ENCODE results near the gene ZFPM1.

The ZFPM1 gene

GRCh38 chr16:88415713-88416323, 37.3 kb upstream of the ZFPM1 start:
- Histone ChIP-seq H2BK12ac (ENCODE audit: low read length) (no peak overlapping the region), H3K4me3 (ENCODE audit: low read depth, low read length) (no peak overlapping the region), H3K23ac (ENCODE audit: low read length) (no peak overlapping the region), H2BK120ac (ENCODE audit: insufficient read depth, low read length, poor library complexity) (no peak overlapping the region), H3K4me2 (ENCODE audit: low read length) (no peak overlapping the region), H3K14ac (ENCODE audit: low read length) (no peak overlapping the region), H3K18ac (ENCODE audit: low read length) (no peak overlapping the region), H3K4ac (ENCODE audit: low read depth, low read length) (no peak overlapping the region), H3K36me3 (ENCODE audit: control insufficient read depth in 1 of 2, insufficient read depth in 2 of 2, low read length in 2 of 2) (no peaks in the 10 kb centered on the region), H4K8ac (ENCODE audit: low read depth, low read length) (no peak overlapping the region), H3K27ac (ENCODE audit: low read depth, low read length) (no peak overlapping the region), H2BK5ac (ENCODE audit: low read depth, low read length, poor library complexity) (no peak overlapping the region), H2AK5ac (ENCODE audit: low read length) (no peak overlapping the region), H3K9ac (ENCODE audit: low read length) (no peak overlapping the region), H3K4me1 (ENCODE audit: control insufficient read depth in 1 of 2, insufficient read depth in 2 of 2, low read length in 2 of 2) (no peaks in the 10 kb centered on the region), H2AFZ (ENCODE audit: insufficient read depth, low read length, poor library complexity) (no peak overlapping the region), H3K79me2 (ENCODE audit: control insufficient read depth, insufficient read depth, low read length, poor library complexity) (no peaks in the 10 kb centered on the region), H3K79me1 (ENCODE audit: low read length) (no peaks in the 10 kb centered on the region), H4K12ac (ENCODE audit: low read depth, low read length) (no peak overlapping the region), H3K9me3 (ENCODE audit: insufficient read depth, low read depth, low read length) (no peaks in the 10 kb centered on the region), H4K91ac (ENCODE audit: low read depth, low read length) (no peak overlapping the region), H3K27me3 (ENCODE audit: insufficient read depth, low read length) (no peaks in the 10 kb centered on the region)
- no CpG with 5 or more reads among the region's 29 CpGs for WGBS (ENCODE audit: extremely low coverage, insufficient coverage, insufficient read length)
- no peak for DNase-seq

DNA sequence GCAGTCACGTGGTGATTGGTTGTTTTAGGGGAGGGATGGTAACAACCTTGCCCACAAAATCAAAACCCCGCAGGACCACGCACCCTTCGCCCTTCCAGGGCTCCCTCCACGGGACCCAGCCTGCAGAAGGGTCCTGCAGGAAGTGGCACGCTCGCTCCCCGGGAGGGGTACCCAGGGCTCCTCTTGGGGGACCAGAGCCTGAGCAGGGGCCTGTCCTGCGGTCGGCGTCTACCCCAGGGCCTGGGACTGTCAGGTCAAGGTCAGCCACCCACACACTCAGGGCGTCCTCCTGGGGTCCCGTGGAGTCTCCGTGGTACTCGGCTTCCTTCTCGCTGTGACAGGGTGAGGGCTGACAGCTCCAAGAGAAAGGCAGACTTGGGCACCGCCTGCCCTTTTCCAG, 36.4 kb upstream of the ZFPM1 start:
- Histone ChIP-seq H3K4me1 (ENCODE audit: control insufficient read depth in 1 of 2, insufficient read depth in 2 of 2, low read length in 2 of 2) (no peaks in the 10 kb centered on the region), H4K12ac (ENCODE audit: low read depth, low read length) (no peak overlapping the region), H2BK120ac (ENCODE audit: insufficient read depth, low read length, poor library complexity) (no peak overlapping the region), H3K14ac (ENCODE audit: low read length) (no peak overlapping the region), H3K4me3 (ENCODE audit: low read depth, low read length) (no peak overlapping the region), H3K9me3 (ENCODE audit: insufficient read depth, low read depth, low read length) (no peaks in the 10 kb centered on the region), H2AK5ac (ENCODE audit: low read length) (no peak overlapping the region), H3K4ac (ENCODE audit: low read depth, low read length) (no peak overlapping the region), H2BK5ac (ENCODE audit: low read depth, low read length, poor library complexity) (no peak overlapping the region), H3K36me3 (ENCODE audit: control insufficient read depth in 1 of 2, insufficient read depth in 2 of 2, low read length in 2 of 2) (no peaks in the 10 kb centered on the region), H2BK12ac (ENCODE audit: low read length) (no peak overlapping the region), H3K79me2 (ENCODE audit: control insufficient read depth, insufficient read depth, low read length, poor library complexity) (no peaks in the 10 kb centered on the region), H3K4me2 (ENCODE audit: low read length) (no peak overlapping the region), H3K23ac (ENCODE audit: low read length) (no peak overlapping the region), H3K79me1 (ENCODE audit: low read length) (no peaks in the 10 kb centered on the region), H4K91ac (ENCODE audit: low read depth, low read length) (no peak overlapping the region), H3K27ac (ENCODE audit: low read depth, low read length) (no peak overlapping the region), H4K8ac (ENCODE audit: low read depth, low read length) (no peak overlapping the region), H2AFZ (ENCODE audit: insufficient read depth, low read length, poor library complexity) (no peak overlapping the region), H3K18ac (ENCODE audit: low read length) (no peak overlapping the region), H3K9ac (ENCODE audit: low read length) (no peak overlapping the region), H3K27me3 (ENCODE audit: insufficient read depth, low read length) (no peaks in the 10 kb centered on the region)
- WGBS (ENCODE audit: extremely low coverage, insufficient coverage, insufficient read length) = no CpG with 5 or more reads among the region's 17 CpGs
- no peak for DNase-seq

- Histone ChIP-seq H2BK5ac (ENCODE audit: low read depth, low read length, poor library complexity) (no peak overlapping the region), H2BK120ac (ENCODE audit: insufficient read depth, low read length, poor library complexity) (no peak overlapping the region), H3K27ac (ENCODE audit: low read depth, low read length) (no peak overlapping the region), H4K8ac (ENCODE audit: low read depth, low read length) (no peak overlapping the region), H3K4me2 (ENCODE audit: low read length) (no peak overlapping the region), H3K4ac (ENCODE audit: low read depth, low read length) (no peak overlapping the region), H3K9me3 (ENCODE audit: insufficient read depth, low read depth, low read length) (no peaks in the 10 kb centered on the region), H3K4me3 (ENCODE audit: low read depth, low read length) (no peak overlapping the region), H2AK5ac (ENCODE audit: low read length) (no peak overlapping the region), H3K14ac (ENCODE audit: low read length) (no peak overlapping the region), H4K12ac (ENCODE audit: low read depth, low read length) (no peak overlapping the region), H3K79me2 (ENCODE audit: control insufficient read depth, insufficient read depth, low read length, poor library complexity) (no peaks in the 10 kb centered on the region), H3K4me1 (ENCODE audit: control insufficient read depth in 1 of 2, insufficient read depth in 2 of 2, low read length in 2 of 2) (no peaks in the 10 kb centered on the region), H3K18ac (ENCODE audit: low read length) (no peak overlapping the region), H3K23ac (ENCODE audit: low read length) (no peak overlapping the region), H2BK12ac (ENCODE audit: low read length) (no peak overlapping the region), H2AFZ (ENCODE audit: insufficient read depth, low read length, poor library complexity) (no peak overlapping the region), H3K79me1 (ENCODE audit: low read length) (no peaks in the 10 kb centered on the region), H3K9ac (ENCODE audit: low read length) (no peak overlapping the region), H3K36me3 (ENCODE audit: control insufficient read depth in 1 of 2, insufficient read depth in 2 of 2, low read length in 2 of 2) (no peaks in the 10 kb centered on the region), H3K27me3 (ENCODE audit: insufficient read depth, low read length) (no peaks in the 10 kb centered on the region), H4K91ac (ENCODE audit: low read depth, low read length) (no peak overlapping the region)
- WGBS (ENCODE audit: extremely low coverage, insufficient coverage, insufficient read length) = no CpG with 5 or more reads among the region's 17 CpGs
- DNase-seq = no peak
Observed at GRCh38 chr16:88417684-88418476, 35.2 kb upstream of the ZFPM1 start.

DNA sequence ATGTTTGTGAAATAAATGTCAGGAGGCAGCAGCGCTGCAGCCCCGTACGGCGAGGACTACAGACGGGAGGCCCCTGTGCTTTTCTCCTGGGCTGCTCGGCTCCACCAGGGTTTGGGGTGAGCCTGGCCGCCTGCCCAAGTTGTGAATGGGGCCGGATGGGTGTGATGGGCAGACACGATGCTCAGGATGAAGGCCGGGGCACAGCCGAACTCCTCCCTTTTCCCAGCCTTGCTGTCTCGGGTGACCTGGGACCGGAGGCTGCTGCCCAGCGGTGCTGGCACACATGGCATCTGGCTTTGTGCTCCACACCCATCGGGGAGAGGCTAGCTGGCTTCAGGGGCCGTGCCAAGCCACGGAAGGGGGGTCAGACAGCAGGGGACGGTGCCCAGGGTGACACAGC, 34.2 kb upstream of the ZFPM1 start:
- no peak overlapping the region for H3K27ac ChIP-seq (ENCODE audit: low read depth, low read length)
- no peak overlapping the region for H2BK5ac ChIP-seq (ENCODE audit: low read depth, low read length, poor library complexity)
- H3K9ac ChIP-seq (ENCODE audit: low read length) = no peak overlapping the region
- no peaks in the 10 kb centered on the region for H3K36me3 ChIP-seq (ENCODE audit: control insufficient read depth in 1 of 2, insufficient read depth in 2 of 2, low read length in 2 of 2)
- H4K91ac ChIP-seq (ENCODE audit: low read depth, low read length) = no peak overlapping the region
- H2BK12ac ChIP-seq (ENCODE audit: low read length) = no peak overlapping the region
- H3K79me2 ChIP-seq (ENCODE audit: control insufficient read depth, insufficient read depth, low read length, poor library complexity) = no peaks in the 10 kb centered on the region
- H3K14ac ChIP-seq (ENCODE audit: low read length) = no peak overlapping the region
- H3K27me3 ChIP-seq (ENCODE audit: insufficient read depth, low read length) = no peaks in the 10 kb centered on the region
- H2BK120ac ChIP-seq (ENCODE audit: insufficient read depth, low read length, poor library complexity) = no peak overlapping the region
- no peak overlapping the region for H4K8ac ChIP-seq (ENCODE audit: low read depth, low read length)
- no peak for DNase-seq
- no peaks in the 10 kb centered on the region for H3K79me1 ChIP-seq (ENCODE audit: low read length)
- H3K4me2 ChIP-seq (ENCODE audit: low read length) = no peak overlapping the region
- H3K9me3 ChIP-seq (ENCODE audit: insufficient read depth, low read depth, low read length) = no peaks in the 10 kb centered on the region
- H3K4me3 ChIP-seq (ENCODE audit: low read depth, low read length) = no peak overlapping the region
- no CpG with 5 or more reads among the region's 18 CpGs for WGBS (ENCODE audit: extremely low coverage, insufficient coverage, insufficient read length)
- H3K4ac ChIP-seq (ENCODE audit: low read depth, low read length) = no peak overlapping the region
- no peak overlapping the region for H2AFZ ChIP-seq (ENCODE audit: insufficient read depth, low read length, poor library complexity)
- H3K4me1 ChIP-seq (ENCODE audit: control insufficient read depth in 1 of 2, insufficient read depth in 2 of 2, low read length in 2 of 2) = no peaks in the 10 kb centered on the region
- no peak overlapping the region for H2AK5ac ChIP-seq (ENCODE audit: low read length)
- no peak overlapping the region for H4K12ac ChIP-seq (ENCODE audit: low read depth, low read length)
- no peak overlapping the region for H3K18ac ChIP-seq (ENCODE audit: low read length)
- H3K23ac ChIP-seq (ENCODE audit: low read length) = no peak overlapping the region

Data from trophoblast cell (in vitro differentiated cells and primary cell).